Measurements from ENCODE around the gene TMEM273.

DNA sequence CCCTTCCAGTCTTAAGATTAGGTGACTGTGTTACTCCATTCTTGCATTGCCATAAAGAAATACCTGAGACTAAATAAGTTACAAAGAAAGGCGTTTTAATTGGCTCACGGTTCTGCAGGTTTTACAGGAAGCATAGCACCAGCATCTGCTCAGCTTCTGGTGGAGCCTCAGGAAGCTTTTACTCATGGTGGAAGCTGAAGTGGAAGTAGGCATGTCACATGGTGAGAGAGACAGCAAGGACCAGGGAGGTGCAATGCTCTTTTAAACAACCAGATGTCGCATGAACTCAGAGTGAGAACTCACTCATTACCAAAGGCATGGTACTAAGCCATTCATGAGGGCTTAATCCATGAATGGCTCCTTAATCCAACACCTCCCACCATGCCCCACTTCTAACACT, 34.0 kb upstream of the TMEM273 start:
- TF ChIP-seq, protein P1, sequence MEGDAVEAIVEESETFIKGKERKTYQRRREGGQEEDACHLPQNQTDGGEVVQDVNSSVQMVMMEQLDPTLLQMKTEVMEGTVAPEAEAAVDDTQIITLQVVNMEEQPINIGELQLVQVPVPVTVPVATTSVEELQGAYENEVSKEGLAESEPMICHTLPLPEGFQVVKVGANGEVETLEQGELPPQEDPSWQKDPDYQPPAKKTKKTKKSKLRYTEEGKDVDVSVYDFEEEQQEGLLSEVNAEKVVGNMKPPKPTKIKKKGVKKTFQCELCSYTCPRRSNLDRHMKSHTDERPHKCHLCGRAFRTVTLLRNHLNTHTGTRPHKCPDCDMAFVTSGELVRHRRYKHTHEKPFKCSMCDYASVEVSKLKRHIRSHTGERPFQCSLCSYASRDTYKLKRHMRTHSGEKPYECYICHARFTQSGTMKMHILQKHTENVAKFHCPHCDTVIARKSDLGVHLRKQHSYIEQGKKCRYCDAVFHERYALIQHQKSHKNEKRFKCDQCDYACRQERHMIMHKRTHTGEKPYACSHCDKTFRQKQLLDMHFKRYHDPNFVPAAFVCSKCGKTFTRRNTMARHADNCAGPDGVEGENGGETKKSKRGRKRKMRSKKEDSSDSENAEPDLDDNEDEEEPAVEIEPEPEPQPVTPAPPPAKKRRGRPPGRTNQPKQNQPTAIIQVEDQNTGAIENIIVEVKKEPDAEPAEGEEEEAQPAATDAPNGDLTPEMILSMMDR (conservative IDR thresholded peaks at IDR 0.05): peak; percentile 39
- TF ChIP-seq ZFX (IDR thresholded peaks at IDR 0.05): no peak

Data from C4-2B (cell line).